K562 (cell line): Measurements from ENCODE around the gene SLC22A23. TPM values are rescaled to one million over a fixed set of nuclear protein-coding genes. Genes with fewer than 3 reads are reported as not detected.

Experiments
- ADNP ChIP-seq: fragments of 200-800 bp; sonication (Bioruptor generic); IDR thresholded peaks from 2 replicates; pipeline ENCODE4 v1.6.1; 2016; ENCODE audit warnings: missing genetic modification characterization, missing compliant biosample characterization
- ATF7 ChIP-seq: fragments of 450-650 bp; IDR thresholded peaks from 2 replicates; pipeline ENCODE4 v1.7.1; 2014; ENCODE audit warnings: mild to moderate bottlenecking, moderate library complexity
- HDAC1 ChIP-seq, 2 experiments: fragments of 450-650 bp; IDR thresholded peaks; 2 replicates each; pipeline ENCODE4 v1.6.1; 2016 to 2017; ENCODE audit warnings: inconsistent platforms in 1 of 2, mild to moderate bottlenecking in 1 of 2, moderate library complexity in 1 of 2
- KLF16 ChIP-seq: IDR thresholded peaks from 2 replicates; pipeline ENCODE4 v1.6.1; 2016; ENCODE audit warnings: antibody characterized with exemption
- NEUROD1 ChIP-seq: fragments of 150-350 bp; IDR thresholded peaks from 2 replicates; pipeline ENCODE4 v1.6.1; 2014; ENCODE audit warnings: borderline replicate concordance, low read length, low read depth; ENCODE audit not compliant: partially characterized antibody
- NR1H2 ChIP-seq: sonication (generic); formaldehyde crosslinking; IDR thresholded peaks from 2 replicates; pipeline ENCODE4 v1.4.0; 2020; ENCODE audit warnings: mild to moderate bottlenecking, missing genetic modification reagents
- PHB2 ChIP-seq: fragments of 450-650 bp; IDR thresholded peaks from 2 replicates; pipeline ENCODE4 v1.6.1; 2017; ENCODE audit warnings: low read depth
- PPARD ChIP-seq: fragments of 250-450 bp; sonication (Bioruptor Pico); IDR thresholded peaks from 2 replicates; pipeline ENCODE4 v1.8.0; 2022; ENCODE audit warnings: inconsistent platforms, mild to moderate bottlenecking, moderate library complexity
- ZBTB1 ChIP-seq: sonication (generic); formaldehyde crosslinking; IDR thresholded peaks from 2 replicates; pipeline ENCODE4 v1.8.1; 2023; ENCODE audit warnings: missing genetic modification reagents, low read depth, mild to moderate bottlenecking, borderline replicate concordance
- ZEB2 ChIP-seq: fragments of 450-650 bp; IDR thresholded peaks from 2 replicates; pipeline ENCODE4 v1.6.1; 2016
- ZNF217 ChIP-seq: sonication (generic); formaldehyde crosslinking; IDR thresholded peaks from 2 replicates; pipeline ENCODE4 v1.8.0; 2022; ENCODE audit warnings: mild to moderate bottlenecking, missing genetic modification reagents
- ZNF41 ChIP-seq: fragments of 250-450 bp; sonication (Bioruptor Pico); conservative IDR thresholded peaks from 2 replicates; pipeline ENCODE4 v1.4.0; 2020; ENCODE audit warnings: mild to moderate bottlenecking
- ZNF77 ChIP-seq: fragments of 250-450 bp; sonication (Bioruptor Pico); IDR thresholded peaks from 2 replicates; pipeline ENCODE4 v1.5.0; 2020
- polyA plus RNA-seq, 8 experiments: library from polyadenylated mRNA; depleted of rRNA in 4 of 8; stranded (reverse) in 5 of 8; unstranded in 3 of 8; fragments of >200 nt; fragmentation: Nextera tagmentation in 2 of 8; fragmentation: Illumina TruSeq in 1 of 8; extraction: Ambion mirVana in 2 of 8; extraction: Trizol in 1 of 8; gene quantifications; 2 replicates each; pipeline versions ENCODE4 v1.2.1 to v1.2.3, GENCODE V29; 2011 to 2014; ENCODE audit warnings: inconsistent platforms in 1 of 8, missing spikeins in 1 of 8
- total RNA-seq, 7 experiments: library from RNA; depleted of rRNA in 6 of 7; stranded (reverse); fragments of >200 nt in 6 of 7; fragmentation: Illumina TruSeq in 2 of 7; extraction: Trizol in 2 of 7; gene quantifications; 2 replicates each; pipeline versions ENCODE4 v1.2.1 to v1.2.3, GENCODE V29; 2011 to 2021; ENCODE audit warnings: low replicate concordance in 1 of 7
- TF ChIP-seq, protein P1 (sequence below): fragments of 250-450 bp; sonication (Bioruptor Pico); IDR thresholded peaks from 2 replicates; pipeline ENCODE4 v1.4.0; 2020; ENCODE audit warnings: mild to moderate bottlenecking, moderate library complexity
- TF ChIP-seq, protein P2 (sequence below), 3 experiments: fragments of 200-800 bp in 1 of 3; sonication (Bioruptor generic) in 1 of 3; sonication (generic) in 1 of 3; formaldehyde crosslinking in 1 of 3; IDR thresholded peaks; 2 replicates each; pipeline versions ENCODE4 v1.6.1 to v1.8.0; 2016 to 2022; ENCODE audit warnings: mild to moderate bottlenecking in 2 of 3, missing compliant biosample characterization in 2 of 3, missing genetic modification characterization in 2 of 3, missing genetic modification reagents in 1 of 3
- TF ChIP-seq, protein P3 (sequence below): sonication (generic); formaldehyde crosslinking; IDR thresholded peaks from 2 replicates; pipeline ENCODE4 v1.4.0; 2020; ENCODE audit warnings: mild to moderate bottlenecking, missing genetic modification reagents
- TF ChIP-seq, protein P4 (sequence below): fragments of 200-800 bp; sonication (Bioruptor generic); IDR thresholded peaks from 2 replicates; pipeline ENCODE4 v1.6.1; 2017; ENCODE audit warnings: missing genetic modification characterization, missing compliant biosample characterization
- TF ChIP-seq, protein P5 (sequence below): sonication (generic); formaldehyde crosslinking; IDR thresholded peaks from 2 replicates; pipeline ENCODE4 v1.8.1; 2023; ENCODE audit warnings: mild to moderate bottlenecking, missing genetic modification reagents

The SLC22A23 gene
- total and polyA plus RNA-seq, 9 of the 15 experiments (the other 6 are each of a cell fraction or from before 2014, with no cell fraction given) = 0.30 to 8.7 (median 2.5) TPM

DNA sequence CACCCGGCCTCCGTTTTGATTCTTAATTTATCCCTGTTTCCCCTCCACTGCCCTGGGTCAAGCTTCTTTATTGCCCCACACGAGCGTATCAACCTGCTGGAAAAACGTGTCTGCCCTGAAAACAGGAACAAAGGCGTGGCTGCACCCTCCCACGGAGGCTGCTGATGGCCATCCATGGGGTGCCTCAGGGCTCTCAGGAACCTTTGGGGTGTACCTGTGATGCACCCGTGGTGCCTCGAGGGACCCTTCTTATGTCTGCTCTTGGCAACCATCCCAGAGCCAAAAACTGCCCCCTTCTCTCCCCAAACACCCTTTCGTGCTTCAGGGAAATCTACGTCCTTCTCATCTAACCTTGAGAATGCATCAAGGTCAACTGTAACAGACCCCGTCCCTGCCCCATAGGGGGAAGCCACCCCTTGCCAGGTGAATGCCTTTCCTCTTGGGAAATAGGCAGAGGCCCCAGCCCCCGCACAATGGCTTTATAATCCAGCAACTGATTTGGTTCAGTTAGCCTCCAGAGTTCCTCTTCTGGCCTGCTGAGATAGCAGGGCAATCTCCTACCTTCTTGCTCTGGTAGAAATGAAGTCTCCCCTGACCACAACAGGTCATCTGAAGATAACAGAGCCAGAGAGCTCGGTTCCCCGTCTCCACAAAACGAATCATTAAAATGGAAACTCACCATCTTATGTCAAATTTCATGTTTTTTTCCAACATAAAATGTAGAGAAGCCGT lies 168.7 kb downstream of the SLC22A23 start (continued):
- TF ChIP-seq KLF16 (peak; percentile 99), PPARD (CRISPR knock-in tag) (no peak), NEUROD1 (peak; percentile 71), HDAC1 (IDR thresholded peaks at IDR 0.05) (peak in 1 of 2 experiments; percentile 99; a peak in 3 of 4 replicates), ZBTB1 (CRISPR knock-in tag) (no peak), ZNF77 (CRISPR knock-in tag) (no peak), ZEB2 (peak; percentile 94), NR1H2 (CRISPR knock-in tag) (no peak), PHB2 (peak; percentile 92), ATF7 (peak; percentile 71; the same call in 1 of the 2 replicates), ZNF217 (CRISPR knock-in tag) (no peak), ZNF41 (peak; percentile 44; the same call in 1 of the 2 replicates), ADNP (no peak)
- TF ChIP-seq, protein P1, sequence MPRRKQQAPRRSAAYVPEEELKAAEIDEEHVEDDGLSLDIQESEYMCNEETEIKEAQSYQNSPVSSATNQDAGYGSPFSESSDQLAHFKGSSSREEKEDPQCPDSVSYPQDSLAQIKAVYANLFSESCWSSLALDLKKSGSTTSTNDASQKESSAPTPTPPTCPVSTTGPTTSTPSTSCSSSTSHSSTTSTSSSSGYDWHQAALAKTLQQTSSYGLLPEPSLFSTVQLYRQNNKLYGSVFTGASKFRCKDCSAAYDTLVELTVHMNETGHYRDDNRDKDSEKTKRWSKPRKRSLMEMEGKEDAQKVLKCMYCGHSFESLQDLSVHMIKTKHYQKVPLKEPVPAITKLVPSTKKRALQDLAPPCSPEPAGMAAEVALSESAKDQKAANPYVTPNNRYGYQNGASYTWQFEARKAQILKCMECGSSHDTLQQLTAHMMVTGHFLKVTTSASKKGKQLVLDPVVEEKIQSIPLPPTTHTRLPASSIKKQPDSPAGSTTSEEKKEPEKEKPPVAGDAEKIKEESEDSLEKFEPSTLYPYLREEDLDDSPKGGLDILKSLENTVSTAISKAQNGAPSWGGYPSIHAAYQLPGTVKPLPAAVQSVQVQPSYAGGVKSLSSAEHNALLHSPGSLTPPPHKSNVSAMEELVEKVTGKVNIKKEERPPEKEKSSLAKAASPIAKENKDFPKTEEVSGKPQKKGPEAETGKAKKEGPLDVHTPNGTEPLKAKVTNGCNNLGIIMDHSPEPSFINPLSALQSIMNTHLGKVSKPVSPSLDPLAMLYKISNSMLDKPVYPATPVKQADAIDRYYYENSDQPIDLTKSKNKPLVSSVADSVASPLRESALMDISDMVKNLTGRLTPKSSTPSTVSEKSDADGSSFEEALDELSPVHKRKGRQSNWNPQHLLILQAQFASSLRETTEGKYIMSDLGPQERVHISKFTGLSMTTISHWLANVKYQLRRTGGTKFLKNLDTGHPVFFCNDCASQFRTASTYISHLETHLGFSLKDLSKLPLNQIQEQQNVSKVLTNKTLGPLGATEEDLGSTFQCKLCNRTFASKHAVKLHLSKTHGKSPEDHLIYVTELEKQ (CRISPR knock-in tag) = no peak
- TF ChIP-seq, protein P2, sequence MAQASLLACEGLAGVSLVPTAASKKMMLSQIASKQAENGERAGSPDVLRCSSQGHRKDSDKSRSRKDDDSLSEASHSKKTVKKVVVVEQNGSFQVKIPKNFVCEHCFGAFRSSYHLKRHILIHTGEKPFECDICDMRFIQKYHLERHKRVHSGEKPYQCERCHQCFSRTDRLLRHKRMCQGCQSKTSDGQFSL (CRISPR knock-in tag; IDR thresholded peaks at IDR 0.05) = 0 out of 2 replicates have a peak, but pooled peaks have one; percentile 11
- TF ChIP-seq, protein P2 (tag; IDR thresholded peaks at IDR 0.05) = no peak
- TF ChIP-seq, protein P3, sequence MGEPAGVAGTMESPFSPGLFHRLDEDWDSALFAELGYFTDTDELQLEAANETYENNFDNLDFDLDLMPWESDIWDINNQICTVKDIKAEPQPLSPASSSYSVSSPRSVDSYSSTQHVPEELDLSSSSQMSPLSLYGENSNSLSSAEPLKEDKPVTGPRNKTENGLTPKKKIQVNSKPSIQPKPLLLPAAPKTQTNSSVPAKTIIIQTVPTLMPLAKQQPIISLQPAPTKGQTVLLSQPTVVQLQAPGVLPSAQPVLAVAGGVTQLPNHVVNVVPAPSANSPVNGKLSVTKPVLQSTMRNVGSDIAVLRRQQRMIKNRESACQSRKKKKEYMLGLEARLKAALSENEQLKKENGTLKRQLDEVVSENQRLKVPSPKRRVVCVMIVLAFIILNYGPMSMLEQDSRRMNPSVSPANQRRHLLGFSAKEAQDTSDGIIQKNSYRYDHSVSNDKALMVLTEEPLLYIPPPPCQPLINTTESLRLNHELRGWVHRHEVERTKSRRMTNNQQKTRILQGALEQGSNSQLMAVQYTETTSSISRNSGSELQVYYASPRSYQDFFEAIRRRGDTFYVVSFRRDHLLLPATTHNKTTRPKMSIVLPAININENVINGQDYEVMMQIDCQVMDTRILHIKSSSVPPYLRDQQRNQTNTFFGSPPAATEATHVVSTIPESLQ (CRISPR knock-in tag) = no peak; the same call in 1 of the 2 replicates
- TF ChIP-seq, protein P4, sequence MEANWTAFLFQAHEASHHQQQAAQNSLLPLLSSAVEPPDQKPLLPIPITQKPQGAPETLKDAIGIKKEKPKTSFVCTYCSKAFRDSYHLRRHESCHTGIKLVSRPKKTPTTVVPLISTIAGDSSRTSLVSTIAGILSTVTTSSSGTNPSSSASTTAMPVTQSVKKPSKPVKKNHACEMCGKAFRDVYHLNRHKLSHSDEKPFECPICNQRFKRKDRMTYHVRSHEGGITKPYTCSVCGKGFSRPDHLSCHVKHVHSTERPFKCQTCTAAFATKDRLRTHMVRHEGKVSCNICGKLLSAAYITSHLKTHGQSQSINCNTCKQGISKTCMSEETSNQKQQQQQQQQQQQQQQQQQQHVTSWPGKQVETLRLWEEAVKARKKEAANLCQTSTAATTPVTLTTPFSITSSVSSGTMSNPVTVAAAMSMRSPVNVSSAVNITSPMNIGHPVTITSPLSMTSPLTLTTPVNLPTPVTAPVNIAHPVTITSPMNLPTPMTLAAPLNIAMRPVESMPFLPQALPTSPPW (CRISPR knock-in tag) = peak; percentile 83
- TF ChIP-seq, protein P5, sequence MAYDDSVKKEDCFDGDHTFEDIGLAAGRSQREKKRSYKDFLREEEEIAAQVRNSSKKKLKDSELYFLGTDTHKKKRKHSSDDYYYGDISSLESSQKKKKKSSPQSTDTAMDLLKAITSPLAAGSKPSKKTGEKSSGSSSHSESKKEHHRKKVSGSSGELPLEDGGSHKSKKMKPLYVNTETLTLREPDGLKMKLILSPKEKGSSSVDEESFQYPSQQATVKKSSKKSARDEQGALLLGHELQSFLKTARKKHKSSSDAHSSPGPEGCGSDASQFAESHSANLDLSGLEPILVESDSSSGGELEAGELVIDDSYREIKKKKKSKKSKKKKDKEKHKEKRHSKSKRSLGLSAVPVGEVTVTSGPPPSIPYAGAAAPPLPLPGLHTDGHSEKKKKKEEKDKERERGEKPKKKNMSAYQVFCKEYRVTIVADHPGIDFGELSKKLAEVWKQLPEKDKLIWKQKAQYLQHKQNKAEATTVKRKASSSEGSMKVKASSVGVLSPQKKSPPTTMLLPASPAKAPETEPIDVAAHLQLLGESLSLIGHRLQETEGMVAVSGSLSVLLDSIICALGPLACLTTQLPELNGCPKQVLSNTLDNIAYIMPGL (CRISPR knock-in tag) = no peak
